Iris pigment epithelial cell (primary cell): ENCODE data around the gene FAM114A2.
"Not testable (repeated sequence)": the region's sequence is repeated elsewhere in the genome, so short reads cannot be mapped to it uniquely, and the experiment has no call there.

Experiments used
- DNase-seq: peaks from one replicate; pipeline ENCODE4 v3.0.0-alpha.2; 2011; ENCODE audit warnings: low read depth

The FAM114A2 gene

DNA sequence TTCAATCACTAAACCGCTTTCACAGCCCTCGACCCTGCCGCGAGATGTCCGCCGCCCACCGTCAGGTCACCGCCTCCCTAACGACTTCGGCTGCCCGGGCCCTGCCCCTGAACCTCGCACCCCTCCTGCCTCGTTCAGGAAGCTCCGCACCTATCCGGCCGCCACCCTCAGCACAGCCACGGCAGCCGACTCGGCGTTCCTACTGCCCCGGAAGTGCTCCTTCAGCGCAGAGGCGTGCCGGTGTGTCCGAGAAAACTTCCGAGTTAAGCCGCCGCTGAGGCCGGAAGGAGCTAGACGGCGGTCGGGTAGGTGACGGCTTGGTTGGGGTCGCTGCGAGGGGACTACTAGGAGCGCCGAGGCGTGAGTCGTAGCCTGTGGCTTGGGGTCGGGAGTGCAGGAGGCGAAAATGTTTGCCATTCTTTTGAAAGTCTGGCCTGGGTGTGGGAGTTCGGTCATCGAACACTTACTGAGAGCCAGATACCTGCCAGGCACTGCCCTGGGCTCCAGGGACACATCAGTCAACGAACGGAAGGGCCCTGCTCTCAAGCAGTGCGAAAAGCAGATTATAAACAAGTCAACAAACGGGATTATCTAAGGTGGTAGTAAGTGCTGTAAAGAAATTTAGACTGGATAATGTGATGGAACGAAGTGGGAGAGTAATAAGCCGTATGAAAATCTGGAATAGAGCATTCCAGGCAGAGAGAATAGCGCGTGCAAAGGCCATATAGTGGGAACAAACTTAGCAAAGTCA, at the start of gene FAM114A2, which contains the start of gene MFAP3:
TSS of gene FAM114A2 (minus strand) at position 204 of the 751 bp plus-strand sequence. CDS start 3,957 bp downstream, outside the sequence.
TSS of gene MFAP3 (plus strand) at position 261 of the 751 bp plus-strand sequence. CDS start 10,756 bp downstream, outside the sequence.
- peak; percentile 91 for DNase-seq

DNA sequence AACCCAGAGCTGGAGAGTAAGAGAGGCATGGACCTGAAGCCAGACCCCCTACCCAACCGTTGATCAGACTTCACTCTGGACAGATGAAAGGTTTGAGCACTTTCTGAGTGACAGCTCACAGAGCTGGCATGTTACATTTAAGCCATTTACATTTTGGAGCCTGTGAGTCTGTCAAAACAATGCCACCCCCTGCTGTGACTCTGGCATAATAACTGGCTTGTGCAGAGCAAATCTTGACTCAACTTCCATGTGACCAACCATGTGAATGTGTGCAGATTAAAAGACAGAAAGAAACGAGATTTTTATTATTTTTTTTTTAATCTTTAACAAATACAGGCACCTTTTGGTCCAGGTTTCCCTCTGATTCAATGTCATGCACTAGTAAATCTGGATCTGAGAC, 48.5 kb upstream of the FAM114A2 start:
- DNase-seq = peak; percentile 47

DNA sequence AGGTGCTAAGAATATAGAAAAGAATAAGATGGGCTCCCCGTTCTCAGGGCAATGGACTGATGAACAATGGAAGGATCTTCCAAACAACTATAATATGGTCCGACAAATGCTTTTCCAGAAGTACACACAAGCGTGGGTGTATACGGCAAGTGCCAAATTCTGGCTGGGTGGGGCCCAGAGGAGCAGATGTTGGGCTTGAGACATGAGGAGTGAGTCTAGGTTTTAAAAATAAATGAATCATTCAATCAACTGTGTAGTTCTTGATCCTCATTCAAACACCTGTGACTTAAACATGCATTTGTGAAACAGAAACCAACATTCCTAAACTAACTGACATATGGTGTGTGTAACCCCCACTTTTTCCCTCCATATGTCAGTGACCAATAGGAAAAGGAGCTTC, 47.9 kb upstream of the FAM114A2 start:
- no peak for DNase-seq

DNA sequence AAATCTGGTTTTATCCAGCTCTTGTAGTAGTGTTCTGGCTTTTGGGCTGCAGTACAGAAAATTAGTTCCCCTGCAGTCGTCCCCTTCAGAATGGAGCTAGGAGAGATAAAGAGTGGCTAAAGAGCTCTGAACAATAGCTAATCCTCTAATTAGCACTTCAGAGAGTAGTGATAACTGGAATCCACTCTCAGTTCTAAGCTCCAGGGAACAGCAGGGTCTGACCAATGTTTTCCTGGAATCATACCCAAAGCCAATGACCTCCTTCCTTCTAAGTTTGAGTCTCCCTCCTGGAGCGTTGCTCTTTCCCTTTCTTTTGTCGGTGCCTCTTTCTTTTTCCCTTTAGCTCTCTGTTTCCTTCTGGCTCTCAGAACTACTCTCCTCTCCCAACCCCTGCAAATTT, 47.4 kb upstream of the FAM114A2 start:
- no peak for DNase-seq

DNA sequence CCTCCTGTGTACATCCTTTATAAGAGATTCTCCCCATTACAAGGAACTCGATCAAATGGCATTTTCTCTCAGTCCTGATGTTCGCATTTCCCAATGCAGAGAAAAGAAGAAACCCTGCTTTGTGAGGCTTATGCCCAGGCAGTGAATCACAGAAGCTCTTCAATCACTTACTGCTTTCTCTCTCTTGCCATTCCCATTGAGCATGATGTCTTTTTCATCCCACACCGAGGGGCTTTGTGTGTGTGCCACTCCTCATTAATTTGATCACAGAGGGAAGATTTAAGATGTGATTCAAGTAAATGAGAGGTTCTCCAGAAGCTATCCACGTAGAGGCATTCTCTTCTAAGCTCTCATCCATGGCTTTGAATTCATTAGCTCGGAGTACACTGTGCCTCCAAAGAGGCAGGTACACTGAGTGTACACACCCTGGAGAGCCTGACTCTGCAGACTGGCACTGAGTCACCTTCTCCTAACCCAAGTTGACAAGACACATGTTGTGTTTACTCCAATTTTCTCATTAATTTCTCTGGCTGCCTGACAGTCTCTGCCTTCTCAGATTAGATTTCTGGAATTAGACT, 45.4 kb upstream of the FAM114A2 start:
- no peak for DNase-seq

DNA sequence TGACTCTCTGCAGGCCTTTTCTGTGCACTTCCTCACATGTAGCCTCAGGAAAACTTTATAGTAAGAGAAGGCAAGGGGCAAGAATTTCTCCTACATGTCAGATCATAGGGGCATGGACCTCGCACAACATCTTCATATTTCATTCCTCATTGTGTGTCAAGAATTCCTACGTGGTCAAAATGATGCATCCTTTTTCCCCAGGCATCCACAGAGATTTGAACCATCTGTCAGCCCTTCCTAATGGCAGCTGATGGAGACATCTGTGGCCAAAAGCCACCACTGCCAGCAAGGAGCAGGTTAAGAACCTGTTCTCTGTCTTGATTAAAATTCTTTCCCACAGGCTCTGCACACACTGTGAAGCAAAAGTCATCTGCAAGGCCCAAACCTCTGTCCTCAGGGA, 42.5 kb upstream of the FAM114A2 start:
- DNase-seq = no peak

DNA sequence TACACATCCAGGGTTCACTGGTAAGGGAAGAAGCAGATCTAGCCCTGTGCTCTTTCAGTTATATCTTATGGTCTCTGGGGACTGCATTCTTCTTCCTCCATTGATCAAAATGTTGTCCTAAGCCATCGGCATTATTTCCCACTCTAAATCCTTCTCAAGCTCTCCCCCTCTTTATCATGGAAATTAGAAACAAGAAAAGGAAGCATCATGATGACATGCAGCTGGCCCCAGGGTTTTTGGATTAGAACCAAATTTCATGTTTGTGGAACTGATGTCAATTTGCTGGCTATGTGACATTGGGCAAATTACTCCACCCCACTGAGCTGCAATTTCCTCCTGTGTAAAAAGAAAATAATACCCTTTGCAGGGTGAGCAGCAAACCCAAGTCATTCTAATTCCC, 39.6 kb upstream of the FAM114A2 start:
- DNase-seq = no peak

DNA sequence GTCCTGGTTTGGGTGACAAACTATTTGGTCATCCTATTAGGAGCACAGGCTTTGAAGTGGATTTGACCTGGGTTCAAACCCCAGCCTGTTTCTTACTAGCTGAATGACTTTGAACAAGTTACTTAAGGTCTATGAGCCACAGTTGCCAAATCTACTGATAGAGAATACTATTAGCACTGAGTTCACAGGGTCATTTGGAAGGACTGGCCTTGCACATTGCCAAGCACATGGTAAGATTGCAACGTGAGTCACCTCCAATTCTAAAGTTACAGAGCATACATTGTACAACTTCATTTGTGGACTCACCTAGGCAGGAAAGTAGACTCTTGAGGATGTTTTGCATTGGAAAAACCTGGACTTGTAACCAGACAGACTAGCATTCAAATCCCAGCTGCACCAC, 39.0 kb upstream of the FAM114A2 start:
- peak; percentile 73 for DNase-seq

DNA sequence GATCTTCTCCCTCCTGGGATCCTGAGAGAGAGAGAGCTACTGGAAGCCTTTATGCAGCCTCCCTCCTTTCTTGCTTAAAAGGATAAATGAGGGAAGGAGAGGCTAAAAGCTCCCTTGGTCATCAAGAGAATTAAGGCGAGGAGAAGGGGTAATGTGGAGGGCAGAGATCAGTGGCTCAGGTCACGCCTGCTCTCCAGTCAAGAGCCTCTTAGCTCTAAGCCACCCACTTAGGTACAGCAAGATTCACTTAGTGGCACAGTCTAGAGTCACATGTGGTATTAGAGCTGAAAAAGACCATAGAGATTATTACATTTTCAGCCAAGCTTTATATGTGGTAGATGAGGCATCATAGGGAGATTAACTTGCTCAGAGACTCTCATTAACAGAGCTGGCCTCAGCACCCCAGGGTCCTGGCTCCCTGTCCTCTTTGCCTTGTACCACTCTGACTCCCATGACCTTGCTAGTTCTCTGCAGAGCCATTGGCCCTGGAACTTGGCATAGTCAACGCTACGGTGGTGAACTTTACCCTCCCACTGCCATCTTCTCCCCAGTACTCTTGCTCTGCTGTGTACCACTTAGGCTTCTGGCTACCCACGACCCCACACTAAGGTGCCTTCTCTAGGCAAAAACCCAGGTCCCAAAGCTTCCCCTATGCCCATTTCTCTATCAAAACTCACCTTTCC, 37.7 kb upstream of the FAM114A2 start:
- DNase-seq = no peak

DNA sequence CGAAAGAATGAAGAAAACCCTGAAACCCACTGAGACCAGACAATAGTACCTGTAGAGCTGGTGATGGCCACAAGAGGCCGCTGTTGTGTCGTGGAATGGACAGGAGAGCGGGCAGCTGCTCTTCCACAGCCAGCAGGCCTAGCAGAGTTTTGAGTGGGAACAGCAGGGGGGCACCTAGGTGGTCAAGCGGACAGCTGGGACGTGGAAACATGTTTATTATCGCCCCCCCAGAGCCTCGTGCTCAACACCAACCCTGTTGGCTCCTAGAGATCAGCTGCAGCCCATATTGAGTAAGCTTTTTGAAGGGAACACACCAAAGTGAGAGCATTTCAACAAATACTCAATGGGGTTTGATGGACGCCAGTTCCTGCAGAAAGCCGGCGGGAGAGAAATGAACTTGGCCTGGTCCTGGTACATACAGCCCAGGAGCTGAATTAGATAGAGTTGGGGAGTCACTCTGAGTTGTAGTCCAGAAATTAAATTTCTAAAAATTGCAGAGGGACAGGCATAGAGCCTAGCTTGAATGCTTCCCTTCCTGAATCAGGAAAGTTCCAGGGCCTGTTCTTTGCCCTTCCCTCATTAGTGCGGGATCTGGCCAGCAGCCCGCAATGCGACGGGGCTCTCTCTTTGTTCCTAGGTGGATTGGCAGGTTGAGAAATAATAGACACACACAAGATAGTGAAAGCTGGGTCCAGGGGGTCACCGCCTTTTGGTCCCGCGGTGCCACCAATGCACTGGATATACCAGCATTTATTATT, 33.9 kb upstream of the FAM114A2 start:
- DNase-seq = peak; percentile 65

DNA sequence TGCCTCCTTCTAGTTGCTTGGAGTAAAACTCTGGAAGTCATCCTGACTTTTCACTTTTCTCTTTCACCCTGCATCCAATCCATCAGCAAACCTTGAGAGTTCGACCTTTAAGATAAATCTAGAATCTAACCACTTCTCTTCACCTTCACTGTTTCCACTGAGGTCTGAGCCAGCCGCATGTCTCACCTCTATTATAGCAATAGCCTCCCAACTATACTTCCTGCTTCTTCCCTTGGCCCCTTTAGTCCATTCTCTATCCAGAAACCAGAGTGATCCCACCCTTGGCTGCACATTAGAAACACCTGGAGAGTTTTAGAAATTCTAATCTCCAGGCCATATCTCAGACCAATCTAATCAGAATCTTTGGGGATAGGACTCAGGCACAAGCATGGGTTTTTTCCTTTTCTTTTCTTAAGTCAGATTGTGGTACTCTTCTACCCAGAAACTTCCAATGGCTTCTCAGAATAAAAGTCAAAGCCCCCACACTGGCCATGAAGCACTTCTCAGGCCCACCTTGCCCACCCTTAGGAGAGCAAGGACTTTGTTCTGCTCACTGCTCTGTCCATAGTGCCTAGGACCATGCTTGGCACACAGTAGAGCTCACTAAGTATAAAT, 33.2 kb upstream of the FAM114A2 start:
- DNase-seq = no peak

DNA sequence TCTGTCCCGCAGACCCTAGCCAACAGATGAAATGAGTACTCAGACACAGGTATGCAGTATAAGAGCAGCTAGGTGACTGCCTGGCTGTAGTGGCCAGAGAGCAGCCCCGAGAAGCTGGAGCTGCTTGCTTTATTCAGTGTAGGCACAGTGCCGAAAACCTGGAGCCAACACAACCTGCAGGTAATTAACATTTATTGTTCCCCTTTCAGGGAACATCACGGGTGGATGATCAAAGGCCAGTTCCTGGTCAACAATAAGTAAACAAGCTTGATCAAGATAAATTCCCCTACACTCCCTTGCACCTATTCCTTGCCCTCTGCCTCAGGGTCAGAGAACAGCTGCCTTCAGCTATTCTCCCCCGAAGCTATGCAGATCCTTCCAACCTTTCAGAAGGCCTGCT, 31.1 kb upstream of the FAM114A2 start:
- DNase-seq = not testable (repeated sequence)

DNA sequence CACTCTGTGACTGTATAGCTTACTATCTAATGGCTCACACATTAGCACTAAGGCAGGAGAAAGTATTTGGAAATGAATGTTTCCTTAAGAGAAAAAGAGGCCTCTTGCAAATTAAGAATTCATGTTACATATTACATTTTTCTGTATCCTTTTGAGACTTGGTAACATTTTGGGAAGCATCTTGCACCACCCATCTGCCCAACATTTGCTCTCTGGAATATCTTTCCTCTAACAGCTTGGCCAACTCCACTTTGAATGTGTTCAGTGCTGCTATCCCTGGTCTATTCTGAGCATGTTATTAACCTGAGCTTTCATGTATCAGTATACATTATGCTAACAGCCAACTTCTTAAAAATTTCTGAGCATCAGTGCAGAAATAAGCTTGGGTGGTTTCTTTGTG, 27.3 kb upstream of the FAM114A2 start:
- DNase-seq = no peak

DNA sequence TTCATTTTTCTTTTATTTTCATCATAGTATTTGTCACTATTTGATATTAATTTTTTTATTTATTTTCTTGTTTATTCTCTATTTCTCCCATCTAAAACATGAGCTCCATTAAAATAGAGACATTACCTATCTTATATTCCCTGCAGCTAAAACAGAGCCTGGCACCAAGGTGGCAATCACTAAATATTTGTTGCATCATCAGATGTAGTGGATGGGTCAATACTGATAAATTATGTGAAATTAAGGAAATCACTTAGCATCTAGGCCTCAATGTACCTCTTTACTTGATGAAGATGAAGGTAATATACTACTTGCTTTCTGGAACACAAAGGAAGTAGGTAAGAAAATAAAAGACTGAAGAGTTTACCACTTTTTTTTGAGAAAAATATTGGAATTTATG, 24.7 kb upstream of the FAM114A2 start:
- DNase-seq = no peak

DNA sequence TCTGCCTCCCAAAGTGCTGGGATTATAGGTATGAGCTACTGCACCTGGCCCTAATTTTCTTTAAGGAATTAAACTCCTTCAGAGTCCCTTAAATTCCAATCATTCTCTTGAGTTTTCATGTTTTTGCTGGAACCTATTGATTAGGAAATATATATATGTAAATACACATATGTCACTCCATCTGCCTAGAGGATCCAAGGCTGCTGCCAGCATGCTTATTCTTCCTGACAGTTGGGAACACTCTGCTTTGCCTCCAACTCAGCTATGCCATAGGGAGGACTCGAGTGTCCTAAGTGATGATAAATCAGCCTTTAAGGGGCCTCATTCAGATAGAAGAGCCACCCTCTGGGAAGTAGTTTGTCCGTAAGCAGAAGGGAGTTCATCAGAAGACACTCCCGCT, 21.9 kb upstream of the FAM114A2 start:
- no peak for DNase-seq

DNA sequence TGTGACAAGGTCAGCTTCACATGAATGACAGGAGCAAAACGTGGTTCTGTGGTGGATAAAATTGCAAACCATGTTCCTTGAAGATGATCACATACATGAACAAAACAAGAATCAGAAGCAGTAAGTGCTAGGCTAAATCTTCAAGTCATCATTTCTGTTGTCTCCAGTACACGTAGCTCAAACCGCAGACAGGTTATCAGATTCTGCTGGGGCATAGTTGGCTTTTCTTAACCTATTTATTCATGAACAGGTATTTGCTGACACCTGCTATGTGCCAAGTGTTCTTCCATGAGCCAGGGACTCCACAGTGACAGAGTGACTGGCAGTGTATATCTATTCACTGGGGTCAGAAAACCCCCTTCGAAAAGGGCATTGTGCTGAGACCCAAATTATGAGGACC, 20.9 kb upstream of the FAM114A2 start:
- DNase-seq = no peak

DNA sequence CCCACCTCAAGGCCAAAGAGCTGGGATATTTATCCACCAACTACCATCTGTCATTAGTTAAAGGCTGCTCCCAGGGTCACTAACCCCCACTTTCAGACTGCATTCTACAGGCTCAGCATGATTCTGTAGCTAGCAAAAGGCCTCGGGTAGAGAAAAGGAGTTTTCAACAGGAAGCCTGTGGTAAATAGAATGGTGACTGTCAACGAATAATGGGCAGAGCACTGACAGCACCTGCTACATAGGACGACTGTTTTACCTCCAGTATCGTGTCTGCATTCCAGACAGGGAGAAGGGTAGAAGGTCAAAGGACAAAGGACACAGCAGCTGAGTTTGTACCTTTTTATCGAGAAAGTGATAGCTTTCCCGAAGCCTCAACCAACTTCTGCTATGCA, 20.3 kb upstream of the FAM114A2 start:
- no peak for DNase-seq

DNA sequence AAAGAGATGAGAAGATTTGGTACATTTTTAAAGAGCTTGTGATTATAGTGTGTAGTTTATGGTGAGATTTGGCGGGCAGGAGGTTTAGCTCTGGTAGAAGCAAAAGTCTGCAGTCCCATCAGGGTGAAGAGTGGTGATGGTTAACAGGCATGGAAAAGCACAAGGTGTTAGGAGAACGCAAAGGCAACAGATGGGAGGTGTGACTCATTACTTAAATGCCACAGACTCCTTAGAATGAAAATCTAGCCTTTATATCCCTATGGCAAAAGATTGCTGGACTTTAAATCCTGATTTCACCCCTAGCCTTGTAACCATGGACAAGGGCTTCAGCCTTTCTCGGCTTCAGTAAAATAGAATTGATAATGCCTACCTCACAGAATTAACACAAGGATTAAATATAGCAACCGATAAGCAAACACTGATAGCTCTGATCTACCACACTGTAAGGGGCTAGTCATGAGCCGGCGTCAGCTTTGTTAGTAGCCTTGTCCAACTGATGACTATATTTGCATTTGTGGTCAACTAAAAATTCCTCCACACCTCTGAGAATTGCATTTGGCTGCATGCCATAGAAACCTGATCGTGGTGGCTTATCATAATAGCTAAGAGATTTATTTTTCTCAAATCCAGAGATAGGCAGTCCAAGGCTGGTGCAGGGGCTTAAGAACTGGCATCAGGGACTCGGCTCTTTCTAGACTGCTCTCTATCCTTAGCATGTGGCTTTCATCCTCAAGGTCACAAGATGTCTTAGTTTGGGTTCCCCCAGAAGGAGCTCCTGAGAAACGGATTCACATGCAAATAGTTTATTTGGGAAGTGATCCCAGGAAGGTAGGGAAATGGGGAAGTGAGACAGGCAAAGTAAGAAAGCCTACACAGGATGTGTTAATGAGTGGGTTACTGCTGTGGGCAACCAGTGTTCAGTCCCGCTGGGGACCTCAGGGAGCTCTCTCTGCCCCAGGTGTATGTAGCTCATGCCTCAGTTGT, 19.6 kb upstream of the FAM114A2 start:
- peak; percentile 75 for DNase-seq

DNA sequence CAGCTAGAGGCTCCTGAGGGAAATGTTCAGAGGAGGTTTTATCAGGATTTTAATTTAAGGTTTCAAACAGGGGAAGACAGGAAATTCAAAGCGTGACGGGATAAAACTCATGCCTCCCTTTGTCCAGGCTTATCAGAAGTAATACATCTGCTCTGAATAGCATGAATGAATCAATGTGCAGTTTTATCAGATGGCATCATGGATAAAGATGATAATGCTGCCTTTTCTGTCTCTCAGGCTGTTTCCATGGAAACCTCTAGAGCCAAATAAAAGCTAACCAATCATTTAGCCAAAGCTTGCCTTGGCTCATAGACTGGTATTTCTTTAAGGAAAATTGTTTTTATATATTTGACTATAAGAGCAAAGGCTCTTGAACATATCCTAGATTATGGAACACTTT, 16.5 kb upstream of the FAM114A2 start:
- DNase-seq = no peak

DNA sequence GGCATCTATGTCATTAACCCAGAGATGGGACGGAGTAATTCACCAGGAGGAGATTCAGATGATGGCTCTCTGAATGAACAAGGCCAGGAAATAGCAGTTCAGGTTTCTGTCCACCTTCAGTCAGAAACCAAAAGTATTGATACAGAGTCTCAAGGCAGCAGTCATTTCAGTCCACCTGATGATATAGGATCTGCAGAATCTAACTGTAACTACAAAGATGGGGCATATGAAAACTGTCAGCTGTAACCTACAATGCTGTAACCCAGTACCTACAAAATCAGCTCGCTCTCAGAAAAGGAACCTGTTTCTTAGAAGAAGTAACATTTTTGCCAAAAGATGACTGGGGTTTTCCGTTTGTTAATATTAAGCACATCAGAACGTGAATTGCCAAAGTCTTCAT, 14.8 kb upstream of the FAM114A2 start:
- no peak for DNase-seq

DNA sequence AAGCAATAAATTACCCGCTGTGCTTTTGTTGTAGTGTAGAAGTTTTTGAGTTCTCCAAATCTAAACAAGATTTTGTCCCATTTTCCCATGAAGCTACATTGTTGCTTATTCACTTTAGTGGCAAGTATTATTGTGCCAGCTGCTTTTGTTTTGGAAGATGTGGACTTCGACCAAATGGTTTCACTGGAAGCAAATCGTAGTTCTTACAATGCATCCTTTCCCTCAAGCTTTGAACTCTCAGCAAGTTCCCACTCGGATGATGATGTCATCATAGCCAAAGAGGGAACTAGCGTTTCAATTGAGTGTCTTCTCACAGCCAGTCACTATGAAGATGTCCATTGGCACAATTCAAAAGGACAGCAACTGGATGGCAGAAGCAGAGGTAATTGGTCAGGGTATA, 10.9 kb upstream of the FAM114A2 start:
- DNase-seq = no peak
